HFFc6 (cell line): ENCODE results near the gene ENO2. TPM values are rescaled to one million over a fixed set of nuclear protein-coding genes. Genes with fewer than 3 reads are reported as not detected.

Experiments
- DNase-seq: peaks from one replicate; pipeline ENCODE4 v3.0.0-alpha.2; 2018
- H3K27ac Mint-ChIP-seq: 2 replicates; pipeline ENCODE4 v1.8.0; 2020; ENCODE audit warnings: mild to moderate bottlenecking, mixed read lengths
- H3K27me3 Mint-ChIP-seq: 2 replicates; pipeline ENCODE4 v1.8.0; 2021; ENCODE audit warnings: mild to moderate bottlenecking, moderate library complexity, mixed read lengths; ENCODE audit not compliant: insufficient read depth
- H3K36me3 Mint-ChIP-seq: 2 replicates; pipeline ENCODE4 v1.8.0; 2021; ENCODE audit warnings: low read depth, mixed read lengths
- H3K4me1 Mint-ChIP-seq: 2 replicates; pipeline ENCODE4 v1.8.0; 2020; ENCODE audit warnings: low read depth, mixed read lengths
- H3K4me3 Mint-ChIP-seq: 2 replicates; pipeline ENCODE4 v1.8.0; 2020; ENCODE audit warnings: mild to moderate bottlenecking, moderate library complexity, mixed read lengths
- H3K9me3 Mint-ChIP-seq: 2 replicates; pipeline ENCODE4 v1.8.0; 2020; ENCODE audit warnings: mild to moderate bottlenecking, mixed read lengths
- CTCF ChIP-seq: fragments of 200-600 bp; sonication (generic); IDR thresholded peaks from 2 replicates; pipeline ENCODE4 v1.5.0; 2021; ENCODE audit warnings: antibody characterized with exemption, mild to moderate bottlenecking
- total RNA-seq, 6 experiments: library from RNA; stranded (reverse); fragmentation: NEBNext Ultra II Directional; extraction: Animal tissue kit (Norgen Biotek cat#: 25700); gene quantifications; 2 replicates in 1 of 6; 3 replicates in 5 of 6; pipeline ENCODE4 v1.2.3, GENCODE V29; 2021

ENO2 gene
- total RNA-seq, 6 experiments from 2014 or later, result 18.9 to 26.9 (median 24.7) TPM

GRCh38 chr12:6951551-6952120, 37.3 kb downstream of the ENO2 start:
- Mint-ChIP-seq H3K27me3 (peaks cover 2% of the 10 kb centered on the region), H3K27ac (no peak overlapping the region), H3K36me3 (peaks cover 5% of the 10 kb centered on the region; the same call in 1 of the 2 replicates), H3K4me1 (peaks cover 7% of the 10 kb centered on the region; the same call in 1 of the 2 replicates), H3K9me3 (no peaks in the 10 kb centered on the region), H3K4me3 (no peak overlapping the region)
- no peak for DNase-seq
- no peak for TF ChIP-seq CTCF

- Mint-ChIP-seq H3K9me3 (no peaks in the 10 kb centered on the region), H3K27ac (no peak overlapping the region), H3K4me1 (peaks cover 7% of the 10 kb centered on the region; the same call in 1 of the 2 replicates), H3K36me3 (no peaks in the 10 kb centered on the region), H3K4me3 (no peak overlapping the region), H3K27me3 (peaks cover 2% of the 10 kb centered on the region)
- no peak for DNase-seq
- no peak for TF ChIP-seq CTCF
Observed at GRCh38 chr12:6952121-6952862, 37.9 kb downstream of the ENO2 start.

- no peak overlapping the region for H3K27ac Mint-ChIP-seq
- peaks cover 2% of the 10 kb centered on the region for H3K27me3 Mint-ChIP-seq
Observed at GRCh38 chr12:6952863-6953441, 38.6 kb downstream of the ENO2 start.

GRCh38 chr12:6953442-6954315, 39.3 kb downstream of the ENO2 start:
- no peak for TF ChIP-seq CTCF
- Mint-ChIP-seq H3K36me3 (no peaks in the 10 kb centered on the region), H3K27me3 (peaks cover 2% of the 10 kb centered on the region), H3K4me1 (peaks cover 7% of the 10 kb centered on the region; the same call in 1 of the 2 replicates), H3K4me3 (no peak overlapping the region), H3K9me3 (no peaks in the 10 kb centered on the region), H3K27ac (no peak overlapping the region)
- DNase-seq, result no peak

More at GRCh38 chr12:6952863-6953441, 38.6 kb downstream of the ENO2 start:
- TF ChIP-seq CTCF, result no peak
- no peaks in the 10 kb centered on the region for H3K36me3 Mint-ChIP-seq
- no peaks in the 10 kb centered on the region for H3K9me3 Mint-ChIP-seq
- H3K4me1 Mint-ChIP-seq, result peaks cover 7% of the 10 kb centered on the region; the same call in 1 of the 2 replicates
- H3K4me3 Mint-ChIP-seq, result no peak overlapping the region
- no peak for DNase-seq

- Mint-ChIP-seq H3K9me3 (no peaks in the 10 kb centered on the region), H3K4me1 (peaks cover 7% of the 10 kb centered on the region; the same call in 1 of the 2 replicates), H3K36me3 (no peaks in the 10 kb centered on the region)
Observed at GRCh38 chr12:6954316-6955107, 40.1 kb downstream of the ENO2 start.

More at GRCh38 chr12:6954316-6955107, 40.1 kb downstream of the ENO2 start:
- Mint-ChIP-seq H3K27ac (no peak overlapping the region), H3K4me3 (no peak overlapping the region), H3K27me3 (peaks cover 2% of the 10 kb centered on the region)
- TF ChIP-seq CTCF, result no peak
- no peak for DNase-seq
